RWPE2 (cell line): ENCODE measurements around the gene TKFC.

Experiments used
- ATAC-seq: fragments of 200-7000 bp; cut with Tn5 transposase; 3 replicates; pipeline ENCODE4 v1.9.1; 2021; ENCODE audit warnings: low read depth
- DNase-seq: peaks from one replicate; pipeline ENCODE4 v3.0.0-alpha.2; 2020; ENCODE audit warnings: low spot score
- H3K27ac ChIP-seq: fragments of 450-650 bp; 2 replicates; pipeline ENCODE4 v1.5.1; 2017; ENCODE audit warnings: mild to moderate bottlenecking; ENCODE audit not compliant: poor library complexity, severe bottlenecking
- H3K27me3 ChIP-seq: fragments of 250-450 bp; sonication (Bioruptor Pico); 2 replicates; pipeline ENCODE4 v1.5.1; 2021; ENCODE audit warnings: mild to moderate bottlenecking, moderate library complexity; ENCODE audit not compliant: insufficient read depth, poor library complexity, severe bottlenecking
- H3K36me3 ChIP-seq: fragments of 250-450 bp; sonication (Bioruptor Pico); 2 replicates; pipeline ENCODE4 v1.5.1; 2020; ENCODE audit warnings: low read depth, mild to moderate bottlenecking, moderate library complexity
- H3K4me1 ChIP-seq: fragments of 250-450 bp; sonication (Bioruptor Pico); 2 replicates; pipeline ENCODE4 v1.5.1; 2021; ENCODE audit warnings: mild to moderate bottlenecking, moderate library complexity; ENCODE audit not compliant: insufficient read depth, poor library complexity, severe bottlenecking
- H3K4me3 ChIP-seq: fragments of 250-450 bp; sonication (Bioruptor Pico); 2 replicates; pipeline ENCODE4 v1.5.1; 2021; ENCODE audit warnings: mild to moderate bottlenecking, moderate library complexity; ENCODE audit not compliant: severe bottlenecking
- H3K9me3 ChIP-seq: fragments of 250-450 bp; sonication (Bioruptor Pico); 2 replicates; pipeline ENCODE4 v1.5.1; 2021; ENCODE audit warnings: mild to moderate bottlenecking, moderate library complexity; ENCODE audit not compliant: severe bottlenecking
- TF ChIP-seq, protein P1 (sequence below): fragments of 450-650 bp; IDR thresholded peaks from one replicate; pipeline ENCODE4 v1.5.1; 2017; ENCODE audit warnings: mild to moderate bottlenecking, moderate library complexity; ENCODE audit not compliant: poor library complexity, severe bottlenecking

The TKFC gene

GRCh38 chr11:61329871-61330270, 3.2 kb upstream of the TKFC start:
- DNase-seq (no peak), ATAC-seq (no peak)
- Histone ChIP-seq H3K27me3 (no peaks in the 10 kb centered on the region), H3K4me1 (peaks cover 24% of the 10 kb centered on the region), H3K27ac (no peak overlapping the region), H3K4me3 (no peak overlapping the region), H3K36me3 (peaks cover 61% of the 10 kb centered on the region), H3K9me3 (no peaks in the 10 kb centered on the region)
- TF ChIP-seq, protein P1, sequence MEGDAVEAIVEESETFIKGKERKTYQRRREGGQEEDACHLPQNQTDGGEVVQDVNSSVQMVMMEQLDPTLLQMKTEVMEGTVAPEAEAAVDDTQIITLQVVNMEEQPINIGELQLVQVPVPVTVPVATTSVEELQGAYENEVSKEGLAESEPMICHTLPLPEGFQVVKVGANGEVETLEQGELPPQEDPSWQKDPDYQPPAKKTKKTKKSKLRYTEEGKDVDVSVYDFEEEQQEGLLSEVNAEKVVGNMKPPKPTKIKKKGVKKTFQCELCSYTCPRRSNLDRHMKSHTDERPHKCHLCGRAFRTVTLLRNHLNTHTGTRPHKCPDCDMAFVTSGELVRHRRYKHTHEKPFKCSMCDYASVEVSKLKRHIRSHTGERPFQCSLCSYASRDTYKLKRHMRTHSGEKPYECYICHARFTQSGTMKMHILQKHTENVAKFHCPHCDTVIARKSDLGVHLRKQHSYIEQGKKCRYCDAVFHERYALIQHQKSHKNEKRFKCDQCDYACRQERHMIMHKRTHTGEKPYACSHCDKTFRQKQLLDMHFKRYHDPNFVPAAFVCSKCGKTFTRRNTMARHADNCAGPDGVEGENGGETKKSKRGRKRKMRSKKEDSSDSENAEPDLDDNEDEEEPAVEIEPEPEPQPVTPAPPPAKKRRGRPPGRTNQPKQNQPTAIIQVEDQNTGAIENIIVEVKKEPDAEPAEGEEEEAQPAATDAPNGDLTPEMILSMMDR: no peak

DNA sequence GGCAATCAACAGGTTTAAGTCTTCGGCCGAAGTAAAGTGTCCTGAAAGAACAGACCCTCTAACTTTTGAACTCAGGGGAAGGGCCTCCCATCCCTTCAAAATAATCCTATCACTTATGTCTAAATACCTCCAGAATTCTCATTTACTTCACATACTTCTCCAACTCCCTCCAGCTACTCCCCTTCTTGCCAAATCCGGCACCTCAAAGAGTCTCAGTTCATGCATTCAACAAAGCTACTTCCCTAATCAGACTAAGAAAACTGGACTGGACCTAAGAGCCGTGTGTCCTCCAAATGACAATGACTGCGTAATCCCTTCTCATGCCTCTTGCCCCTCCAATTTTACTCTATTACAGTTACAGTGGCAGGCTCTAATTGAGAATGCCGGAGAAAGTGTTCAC, 1.4 kb upstream of the TKFC start:
- TF ChIP-seq, protein P1: no peak
- Histone ChIP-seq H3K4me3 (peak overlapping the region; percentile 90), H3K36me3 (peaks cover 45% of the 10 kb centered on the region), H3K9me3 (no peaks in the 10 kb centered on the region), H3K27me3 (no peaks in the 10 kb centered on the region), H3K27ac (no peak overlapping the region), H3K4me1 (peaks cover 16% of the 10 kb centered on the region)
- no peak for ATAC-seq
- no peak for DNase-seq

GRCh38 chr11:61332281-61332796, 689 bp upstream of the TKFC start:
- H3K36me3 ChIP-seq: peaks cover 38% of the 10 kb centered on the region
- H3K27me3 ChIP-seq: no peaks in the 10 kb centered on the region
- H3K9me3 ChIP-seq: no peaks in the 10 kb centered on the region
- DNase-seq (no peak), ATAC-seq (peak; percentile 12; the same call in 1 of the 3 replicates)
- H3K4me3 ChIP-seq: peak overlapping the region; percentile 90
- H3K27ac ChIP-seq: peak overlapping the region; percentile 52
- TF ChIP-seq, protein P1: no peak
- H3K4me1 ChIP-seq: peaks cover 16% of the 10 kb centered on the region

GRCh38 chr11:61333550-61334433, 764 bp downstream of the TKFC start:
- H3K9me3 ChIP-seq: no peaks in the 10 kb centered on the region
- H3K36me3 ChIP-seq: peaks cover 30% of the 10 kb centered on the region
- DNase-seq (no peak), ATAC-seq (no peak)
- H3K27ac ChIP-seq: peak overlapping the region; percentile 52
- no peaks in the 10 kb centered on the region for H3K27me3 ChIP-seq
- H3K4me3 ChIP-seq: peak overlapping the region; percentile 90
- H3K4me1 ChIP-seq: peaks cover 16% of the 10 kb centered on the region
- TF ChIP-seq, protein P1: no peak
